ENCODE measurements around the gene CDC16. TPM values are rescaled to one million over a fixed set of nuclear protein-coding genes. Genes with fewer than 3 reads are reported as not detected.

The CDC16 gene
- total and polyA plus RNA-seq, 2 of the 8 experiments (the other 6 are each of a cell fraction or from before 2014, with no cell fraction given), result 42.5 to 83.4 TPM

DNA sequence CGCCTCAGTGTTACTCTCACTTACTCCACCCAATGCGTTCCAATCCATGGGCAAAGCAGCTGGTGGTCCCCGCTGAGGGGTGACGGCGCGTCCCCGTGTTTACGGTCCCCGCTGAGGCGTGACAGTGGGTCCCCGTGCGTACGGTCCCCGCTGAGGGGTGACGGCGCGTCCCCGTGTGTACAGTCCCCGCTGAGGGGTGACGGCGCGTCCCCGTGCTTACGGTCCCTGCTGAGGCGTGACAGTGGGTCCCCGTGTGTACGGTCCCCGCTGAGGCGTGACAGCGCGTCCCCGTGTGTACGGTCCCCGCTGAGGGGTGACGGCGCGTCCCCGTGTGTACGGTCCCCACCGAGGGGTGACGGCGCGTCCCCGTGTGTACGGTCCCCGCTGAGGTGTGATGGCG is 36.1 kb upstream of the CDC16 start:
- Histone ChIP-seq H4K5ac (ENCODE audit: insufficient read length, low read depth, low read length) (no peak overlapping the region), H4K91ac (replicated peaks; ENCODE audit: insufficient read length, low read length) (no peak overlapping the region), H3K4me2 (ENCODE audit: insufficient read depth in 1 of 2, low read depth in 2 of 2, low read length in 2 of 2) (no peak overlapping the region), H3K27ac (ENCODE audit: low read depth, low read length) (no peak overlapping the region), H4K20me1 (replicated peaks in 1 of 2; ENCODE audit: control insufficient read depth in 1 of 2, insufficient read depth in 2 of 2, low read length in 2 of 2) (no peaks in the 10 kb centered on the region), H2AFZ (ENCODE audit: low read length) (no peak overlapping the region), H2BK15ac (ENCODE audit: low read length) (no peak overlapping the region), H3K4me3 (ENCODE audit: extremely low read depth in 1 of 4, insufficient read depth in 2 of 4, low read depth in 3 of 4, low read length in 4 of 4) (no peak overlapping the region), H3K4me1 (replicated peaks in 1 of 4; ENCODE audit: control insufficient read depth in 3 of 4, insufficient read depth in 4 of 4, low read length in 3 of 4) (peaks cover 0 to 4% (median 2%) of the 10 kb centered on the region in 4 experiments; a peak in 4 of 7 replicates), H3K27me3 (replicated peaks in 1 of 4; ENCODE audit: control insufficient read depth in 3 of 4, extremely low read depth in 1 of 4, insufficient read depth in 3 of 4, low read length in 3 of 4) (no peaks in the 10 kb centered on the region), H3K14ac (ENCODE audit: insufficient read length) (no peak overlapping the region), H3K9me3 (ENCODE audit: insufficient read depth in 2 of 2, low read depth in 1 of 2, low read length in 1 of 2) (peaks cover 4 to 10% of the 10 kb centered on the region in 2 experiments; a peak in 1 of 4 replicates), H3K36me3 (ENCODE audit: control insufficient read depth in 2 of 4, insufficient read depth in 4 of 4, low read length in 3 of 4) (no peaks in the 10 kb centered on the region), H2BK20ac (ENCODE audit: low read length) (no peak overlapping the region), H2AK5ac (ENCODE audit: low read depth, low read length) (no peak overlapping the region), H3K23me2 (ENCODE audit: low read depth, low read length) (no peaks in the 10 kb centered on the region), H3K56ac (replicated peaks; ENCODE audit: insufficient read length, low read depth, low read length) (no peak overlapping the region), H2BK12ac (ENCODE audit: low read depth, low read length) (no peak overlapping the region), H2BK120ac (replicated peaks; ENCODE audit: low read depth, low read length) (no peak overlapping the region), H3K18ac (ENCODE audit: extremely low read depth, low read length) (no peak overlapping the region), H3K9ac (replicated peaks in 1 of 4; ENCODE audit: extremely low read depth in 1 of 4, low read depth in 3 of 4, low read length in 3 of 4) (no peak overlapping the region), H3K4ac (replicated peaks; ENCODE audit: insufficient read length, low read depth, low read length) (no peak overlapping the region), H3K23ac (ENCODE audit: insufficient read length) (no peak overlapping the region), H4K8ac (ENCODE audit: extremely low read depth, insufficient read depth, low read length) (no peak overlapping the region), H3K79me2 (ENCODE audit: control insufficient read depth in 1 of 2, insufficient read depth in 2 of 2, low read length in 2 of 2) (no peaks in the 10 kb centered on the region), H2BK5ac (ENCODE audit: low read depth, low read length) (no peak overlapping the region), H3K79me1 (ENCODE audit: low read depth, low read length) (no peaks in the 10 kb centered on the region)
- FAIRE-seq, result no peak
- no peak for DNase-seq (ENCODE audit: low read depth in 1 of 2, low spot score in 2 of 2)
- ChIA-PET POLR2A (ENCODE audit: partially characterized antibody) (no interaction called here), CTCF (ENCODE audit: partially characterized antibody) (interaction anchor here (0.5 kb wide), 1 partner anchor 160 kb away, joined by 3 read pairs; no protein-coding TSS in a partner anchor)
- 92% methylated on average over 12 of the region's 47 CpGs; no CpG with 5 or more reads in 1 of the 2 experiments for WGBS, 2 experiments (ENCODE audit: extremely low coverage in 1 of 2, insufficient coverage in 1 of 2, insufficient read length in 1 of 2, insufficient replicate concordance in 2 of 2, low coverage in 1 of 2, low lambda C conversion rate in 2 of 2, missing lambda C conversion rate in 1 of 2)
- no peak for TF ChIP-seq BCL11A (IDR thresholded peaks at IDR 0.05; ENCODE audit: low read depth in 2 of 2, low read length in 2 of 2)
- no peak for TF ChIP-seq SP4 (IDR thresholded peaks at IDR 0.05; ENCODE audit: low read length)
- no peak for TF ChIP-seq TAF7 (optimal IDR thresholded peaks at IDR 0.05; ENCODE audit: borderline replicate concordance, low read depth, low read length)
- TF ChIP-seq BRCA1 (IDR thresholded peaks at IDR 0.05; ENCODE audit: low read depth, low read length), result no peak
- no peak for TF ChIP-seq EP300 (IDR thresholded peaks at IDR 0.05; ENCODE audit: borderline replicate concordance in 1 of 2, low read depth in 2 of 2, low read length in 2 of 2)
- TF ChIP-seq YY1 (IDR thresholded peaks at IDR 0.05; ENCODE audit: low read depth, low read length), result no peak
- TF ChIP-seq SIRT6 (IDR thresholded peaks at IDR 0.05; ENCODE audit: low read length), result no peak
- no peak for TF ChIP-seq NANOG (IDR thresholded peaks at IDR 0.05; ENCODE audit: insufficient read depth, low read depth, low read length, poor library complexity, severe bottlenecking)
- no peak for TF ChIP-seq MAX (IDR thresholded peaks at IDR 0.05)
- no peak for TF ChIP-seq HDAC2 (IDR thresholded peaks at IDR 0.05; ENCODE audit: borderline replicate concordance in 1 of 2, low read depth in 2 of 2, low read length in 2 of 2)
- no peak for TF ChIP-seq TEAD4 (IDR thresholded peaks at IDR 0.05; ENCODE audit: low read depth, low read length)
- no peak for TF ChIP-seq JUN (IDR thresholded peaks at IDR 0.05; ENCODE audit: low read depth, low read length)
- TF ChIP-seq CHD1 (IDR thresholded peaks at IDR 0.05; ENCODE audit: low read depth, low read length), result no peak
- TF ChIP-seq POLR2AphosphoS5 (IDR thresholded peaks at IDR 0.05; ENCODE audit: low read depth, low read length), result no peak
